Measurements from ENCODE around the gene BTBD6. TPM values are rescaled to one million over a fixed set of nuclear protein-coding genes. Genes with fewer than 3 reads are reported as not detected.

BTBD6 gene
- total and polyA plus RNA-seq, 8 donors = 32.7 to 52.6 (median 41.2) TPM

Other genes with a start within 250 kb of the BTBD6 start
- 1 to 10 TPM; 9.4 to 9.6 TPM for gene CDCA4, start 227.4 kb upstream of the BTBD6 start, total RNA-seq
- gene CDCA4, start 227.4 kb upstream of the BTBD6 start, polyA plus RNA-seq (ENCODE audit: insufficient read length in 6 of 6) = 10 to 100 TPM; 18.8 to 30.6 (median 21.6) TPM
- gene GPR132, start 183.1 kb upstream of the BTBD6 start, total RNA-seq = 10 to 100 TPM in 1 of 2 donors, 1 to 10 TPM in 1; 1.9 to 10.4 TPM
- 1 to 10 TPM in 3 of 6 donors, under 1 TPM in 3; 0.61 to 1.8 (median 1.1) TPM for gene GPR132, start 183.1 kb upstream of the BTBD6 start, polyA plus RNA-seq (ENCODE audit: insufficient read length in 6 of 6)
- 10 to 100 TPM; 32.0 to 34.2 TPM for gene JAG2, start 79.8 kb upstream of the BTBD6 start, total RNA-seq
- 10 to 100 TPM; 10.1 to 20.3 (median 13.9) TPM for gene JAG2, start 79.8 kb upstream of the BTBD6 start, polyA plus RNA-seq (ENCODE audit: insufficient read length in 6 of 6)
- gene NUDT14, start 67.2 kb upstream of the BTBD6 start, total RNA-seq = 10 to 100 TPM; 52.5 to 77.5 TPM
- gene NUDT14, start 67.2 kb upstream of the BTBD6 start, polyA plus RNA-seq (ENCODE audit: insufficient read length in 6 of 6) = 10 to 100 TPM; 22.4 to 45.5 (median 29.9) TPM
- gene BRF1, start 52.5 kb downstream of the BTBD6 start, total RNA-seq = 10 to 100 TPM; 32.7 to 33.6 TPM
- gene BRF1, start 52.5 kb downstream of the BTBD6 start, polyA plus RNA-seq (ENCODE audit: insufficient read length in 6 of 6) = 10 to 100 TPM; 33.4 to 45.1 (median 35.2) TPM
- 10 to 100 TPM; 69.7 to 77.2 TPM for gene PACS2, start 66.2 kb downstream of the BTBD6 start, total RNA-seq
- gene PACS2, start 66.2 kb downstream of the BTBD6 start, polyA plus RNA-seq (ENCODE audit: insufficient read length in 6 of 6) = 10 to 100 TPM; 64.6 to 99.3 (median 75.4) TPM
- 1 to 10 TPM; 1.7 to 3.0 TPM for gene TEX22, start 150.0 kb downstream of the BTBD6 start, total RNA-seq
- 1 to 10 TPM in 5 of 6 donors, under 1 TPM in 1; 0.96 to 2.7 (median 1.3) TPM for gene TEX22, start 150.0 kb downstream of the BTBD6 start, polyA plus RNA-seq (ENCODE audit: insufficient read length in 6 of 6)
- 10 to 100 TPM; 60.6 to 81.8 TPM for gene MTA1, start 171.3 kb downstream of the BTBD6 start, total RNA-seq
- gene MTA1, start 171.3 kb downstream of the BTBD6 start, polyA plus RNA-seq (ENCODE audit: insufficient read length in 6 of 6) = 100 to 1,000 TPM; 111 to 165 (median 125) TPM
- 100 to 1,000 TPM; 172 to 224 TPM for gene CRIP2, start 226.3 kb downstream of the BTBD6 start, total RNA-seq
- gene CRIP2, start 226.3 kb downstream of the BTBD6 start, polyA plus RNA-seq (ENCODE audit: insufficient read length in 6 of 6) = 100 to 1,000 TPM; 143 to 229 (median 181) TPM
- gene CRIP1, start 238.4 kb downstream of the BTBD6 start, total RNA-seq = 100 to 1,000 TPM; 171 to 281 TPM
- 100 to 1,000 TPM in 2 of 6 donors, 10 to 100 TPM in 4; 71.5 to 141 (median 83.9) TPM for gene CRIP1, start 238.4 kb downstream of the BTBD6 start, polyA plus RNA-seq (ENCODE audit: insufficient read length in 6 of 6)
- 10 to 100 TPM; 12.8 to 16.8 TPM for gene TEDC1, start 242.7 kb downstream of the BTBD6 start, total RNA-seq
- gene TEDC1, start 242.7 kb downstream of the BTBD6 start, polyA plus RNA-seq (ENCODE audit: insufficient read length in 6 of 6) = 10 to 100 TPM in 1 of 6 donors, 1 to 10 TPM in 5; 5.9 to 11.4 (median 7.3) TPM

All from left lung (tissue), 8 donors.